ENCODE data around the gene STARD13.

DNA sequence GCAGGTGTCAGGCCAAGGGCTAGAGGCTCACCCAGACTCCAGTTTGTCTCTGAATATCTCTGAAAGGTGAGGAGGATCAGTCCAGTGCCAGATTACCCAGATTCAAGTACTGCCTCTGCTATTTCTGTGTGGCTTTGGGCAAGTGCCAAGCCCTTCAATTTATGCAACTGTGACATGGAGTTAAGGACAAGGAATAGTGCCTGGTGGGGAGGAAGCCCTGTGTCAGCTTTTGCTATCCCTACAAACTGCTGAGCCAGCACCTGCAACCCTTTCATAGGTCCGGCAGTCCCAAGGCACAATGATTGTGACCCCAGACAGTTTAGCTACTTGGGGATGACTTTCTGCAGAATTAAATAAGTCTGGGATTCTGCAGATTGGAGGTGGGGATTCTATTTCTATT, 146.4 kb downstream of the STARD13 start:
- TF ChIP-seq, protein P1, sequence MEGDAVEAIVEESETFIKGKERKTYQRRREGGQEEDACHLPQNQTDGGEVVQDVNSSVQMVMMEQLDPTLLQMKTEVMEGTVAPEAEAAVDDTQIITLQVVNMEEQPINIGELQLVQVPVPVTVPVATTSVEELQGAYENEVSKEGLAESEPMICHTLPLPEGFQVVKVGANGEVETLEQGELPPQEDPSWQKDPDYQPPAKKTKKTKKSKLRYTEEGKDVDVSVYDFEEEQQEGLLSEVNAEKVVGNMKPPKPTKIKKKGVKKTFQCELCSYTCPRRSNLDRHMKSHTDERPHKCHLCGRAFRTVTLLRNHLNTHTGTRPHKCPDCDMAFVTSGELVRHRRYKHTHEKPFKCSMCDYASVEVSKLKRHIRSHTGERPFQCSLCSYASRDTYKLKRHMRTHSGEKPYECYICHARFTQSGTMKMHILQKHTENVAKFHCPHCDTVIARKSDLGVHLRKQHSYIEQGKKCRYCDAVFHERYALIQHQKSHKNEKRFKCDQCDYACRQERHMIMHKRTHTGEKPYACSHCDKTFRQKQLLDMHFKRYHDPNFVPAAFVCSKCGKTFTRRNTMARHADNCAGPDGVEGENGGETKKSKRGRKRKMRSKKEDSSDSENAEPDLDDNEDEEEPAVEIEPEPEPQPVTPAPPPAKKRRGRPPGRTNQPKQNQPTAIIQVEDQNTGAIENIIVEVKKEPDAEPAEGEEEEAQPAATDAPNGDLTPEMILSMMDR (IDR thresholded peaks at IDR 0.05 in 2 of 3, conservative IDR thresholded peaks at IDR 0.05 in 1 of 3; ENCODE audit: borderline replicate concordance in 1 of 3, insufficient read depth in 1 of 3, low read depth in 2 of 3, low read length in 2 of 3): no peak
- TF ChIP-seq JUND (IDR thresholded peaks at IDR 0.05) (no peak), CEBPB (IDR thresholded peaks at IDR 0.05; ENCODE audit: low read depth) (no peak), EZH2 (IDR thresholded peaks at IDR 0.05) (no peak), SRF (IDR thresholded peaks at IDR 0.05; ENCODE audit: low read depth) (no peak), CBX3 (IDR thresholded peaks at IDR 0.05; ENCODE audit: low read depth) (no peak), SIN3A (IDR thresholded peaks at IDR 0.05; ENCODE audit: low read depth) (no peak)
